Chondrocyte (in vitro differentiated cells): ENCODE measurements around the gene TBC1D26. TPM values are rescaled to one million over a fixed set of nuclear protein-coding genes. Genes with fewer than 3 reads are reported as not detected.
"Not testable (repeated sequence)": the region's sequence is repeated elsewhere in the genome, so short reads cannot be mapped to it uniquely, and the experiment has no call there.

Experiments
- DNase-seq: peaks from one replicate; pipeline ENCODE4 v3.0.0; 2021; ENCODE audit warnings: mixed read lengths, low spot score
- H3K27ac Mint-ChIP-seq: one replicate; pipeline ENCODE4 v1.8.0; 2021; ENCODE audit warnings: mild to moderate bottlenecking, moderate library complexity, mixed read lengths; ENCODE audit not compliant: unreplicated experiment
- H3K27me3 Mint-ChIP-seq: 2 replicates; pipeline ENCODE4 v1.8.0; 2021; ENCODE audit warnings: low read depth, mixed read lengths
- H3K36me3 Mint-ChIP-seq: 2 replicates; pipeline ENCODE4 v1.8.0; 2021; ENCODE audit warnings: low read depth, mixed read lengths
- H3K4me1 Mint-ChIP-seq: 2 replicates; pipeline ENCODE4 v1.8.0; 2021; ENCODE audit warnings: low read depth, mild to moderate bottlenecking, mixed read lengths
- H3K4me3 Mint-ChIP-seq: one replicate; pipeline ENCODE4 v1.8.0; 2021; ENCODE audit warnings: mild to moderate bottlenecking, moderate library complexity, mixed read lengths; ENCODE audit not compliant: unreplicated experiment
- H3K9me3 Mint-ChIP-seq: 2 replicates; pipeline ENCODE4 v1.8.0; 2021; ENCODE audit warnings: low read depth, mixed read lengths
- total RNA-seq: library from RNA; stranded (reverse); gene quantifications from 3 replicates; pipeline ENCODE4 v1.2.1, GENCODE V29; 2021
- TF ChIP-seq, protein P1 (sequence below): fragments of 200-600 bp; sonication (generic); IDR thresholded peaks from 2 replicates; pipeline ENCODE4 v1.5.0; 2021; ENCODE audit warnings: antibody characterized with exemption, mild to moderate bottlenecking, moderate library complexity

TBC1D26 gene
- total RNA-seq, 1 donor from 2014 or later = not detected

DNA sequence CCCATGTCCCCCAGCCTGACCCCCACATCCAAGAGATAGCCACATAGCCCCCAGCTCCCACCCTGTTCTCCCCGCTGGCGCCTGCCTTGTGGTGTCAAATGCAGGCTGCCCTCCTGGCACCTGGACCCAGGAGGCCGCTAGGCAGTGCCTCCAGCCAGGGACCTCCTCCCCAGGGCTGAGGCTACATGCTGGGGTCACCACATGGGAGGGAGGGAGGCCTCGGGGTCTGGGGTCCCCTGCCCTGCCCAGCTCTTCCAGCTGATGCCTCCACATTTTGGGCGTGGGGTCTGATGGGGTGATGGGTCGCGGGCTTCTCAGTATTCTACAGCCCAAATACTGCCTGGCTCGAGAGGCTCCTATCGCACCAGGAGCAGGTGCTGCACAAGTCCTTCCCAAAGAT is 9.5 kb downstream of the TBC1D26 start:
- no peak overlapping the region for H3K27ac Mint-ChIP-seq
- H3K4me1 Mint-ChIP-seq = peaks cover 15% of the 10 kb centered on the region
- no peaks in the 10 kb centered on the region for H3K36me3 Mint-ChIP-seq
- no peak overlapping the region for H3K4me3 Mint-ChIP-seq
- no peak for DNase-seq
- TF ChIP-seq, protein P1, sequence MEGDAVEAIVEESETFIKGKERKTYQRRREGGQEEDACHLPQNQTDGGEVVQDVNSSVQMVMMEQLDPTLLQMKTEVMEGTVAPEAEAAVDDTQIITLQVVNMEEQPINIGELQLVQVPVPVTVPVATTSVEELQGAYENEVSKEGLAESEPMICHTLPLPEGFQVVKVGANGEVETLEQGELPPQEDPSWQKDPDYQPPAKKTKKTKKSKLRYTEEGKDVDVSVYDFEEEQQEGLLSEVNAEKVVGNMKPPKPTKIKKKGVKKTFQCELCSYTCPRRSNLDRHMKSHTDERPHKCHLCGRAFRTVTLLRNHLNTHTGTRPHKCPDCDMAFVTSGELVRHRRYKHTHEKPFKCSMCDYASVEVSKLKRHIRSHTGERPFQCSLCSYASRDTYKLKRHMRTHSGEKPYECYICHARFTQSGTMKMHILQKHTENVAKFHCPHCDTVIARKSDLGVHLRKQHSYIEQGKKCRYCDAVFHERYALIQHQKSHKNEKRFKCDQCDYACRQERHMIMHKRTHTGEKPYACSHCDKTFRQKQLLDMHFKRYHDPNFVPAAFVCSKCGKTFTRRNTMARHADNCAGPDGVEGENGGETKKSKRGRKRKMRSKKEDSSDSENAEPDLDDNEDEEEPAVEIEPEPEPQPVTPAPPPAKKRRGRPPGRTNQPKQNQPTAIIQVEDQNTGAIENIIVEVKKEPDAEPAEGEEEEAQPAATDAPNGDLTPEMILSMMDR = no peak
- H3K9me3 Mint-ChIP-seq = peaks cover 4% of the 10 kb centered on the region
- H3K27me3 Mint-ChIP-seq = peaks cover 4% of the 10 kb centered on the region

DNA sequence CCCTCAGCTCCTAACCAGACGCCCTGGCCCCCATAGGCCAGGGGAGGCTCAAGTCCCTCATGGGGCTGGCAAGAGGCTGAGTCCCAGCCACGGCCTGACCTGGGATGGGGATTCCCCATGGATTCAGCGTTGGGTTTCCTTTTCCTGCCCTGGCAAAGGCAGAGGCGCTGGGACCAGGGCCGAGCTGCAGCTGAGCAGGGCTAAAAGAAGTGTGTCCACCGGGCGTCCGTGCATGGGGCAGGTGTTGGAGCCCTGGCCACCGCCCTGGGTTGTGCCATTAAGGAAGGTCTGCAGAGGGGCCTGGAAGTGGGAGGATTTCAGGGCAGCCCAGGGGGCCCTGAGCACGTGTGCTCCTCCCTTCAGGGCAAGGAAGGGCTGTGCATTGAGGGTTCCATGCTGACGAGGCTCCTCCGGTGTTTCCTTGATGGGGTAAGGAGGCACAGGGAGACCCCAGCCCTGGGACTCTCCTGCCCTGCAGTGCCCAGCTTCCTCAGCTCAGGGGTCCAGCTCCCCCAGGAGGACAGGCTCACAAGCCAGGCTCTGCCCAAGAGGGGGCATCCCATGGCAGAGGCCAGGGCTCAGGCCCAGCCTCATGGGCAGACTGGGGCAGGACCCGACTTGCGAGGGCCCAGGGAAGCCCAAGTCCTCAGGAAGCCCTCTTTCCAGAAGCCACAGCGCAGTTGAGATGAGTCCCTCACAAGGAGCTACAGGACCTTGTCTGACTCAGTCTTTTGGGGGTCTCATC is 10.1 kb downstream of the TBC1D26 start:
- H3K4me3 Mint-ChIP-seq = no peak overlapping the region
- no peak overlapping the region for H3K27ac Mint-ChIP-seq
- DNase-seq = no peak
- TF ChIP-seq, protein P1 = no peak
- peaks cover 15% of the 10 kb centered on the region for H3K4me1 Mint-ChIP-seq
- peaks cover 4% of the 10 kb centered on the region for H3K27me3 Mint-ChIP-seq
- peaks cover 7% of the 10 kb centered on the region for H3K9me3 Mint-ChIP-seq
- no peaks in the 10 kb centered on the region for H3K36me3 Mint-ChIP-seq

GRCh38 chr17:15742921-15743320 is 10.8 kb downstream of the TBC1D26 start:
- TF ChIP-seq, protein P1 = no peak
- no peak overlapping the region for H3K4me3 Mint-ChIP-seq
- no peak overlapping the region for H3K27ac Mint-ChIP-seq
- peaks cover 4% of the 10 kb centered on the region for H3K27me3 Mint-ChIP-seq
- peaks cover 7% of the 10 kb centered on the region for H3K9me3 Mint-ChIP-seq
- DNase-seq = no peak
- H3K36me3 Mint-ChIP-seq = no peaks in the 10 kb centered on the region
- peaks cover 15% of the 10 kb centered on the region for H3K4me1 Mint-ChIP-seq

- peaks cover 4% of the 10 kb centered on the region for H3K27me3 Mint-ChIP-seq
- H3K9me3 Mint-ChIP-seq = peaks cover 7% of the 10 kb centered on the region
- no peaks in the 10 kb centered on the region for H3K36me3 Mint-ChIP-seq
- no peak for DNase-seq
- no peak overlapping the region for H3K27ac Mint-ChIP-seq
- TF ChIP-seq, protein P1 = no peak
- H3K4me3 Mint-ChIP-seq = no peak overlapping the region
- peaks cover 15% of the 10 kb centered on the region for H3K4me1 Mint-ChIP-seq
Measured at GRCh38 chr17:15744074-15744676, 12.1 kb downstream of the TBC1D26 start.

- peak overlapping the region; percentile 12 for H3K27ac Mint-ChIP-seq
Measured at GRCh38 chr17:15744885-15745284, 12.8 kb downstream of the TBC1D26 start.

GRCh38 chr17:15749403-15749802 is 17.3 kb downstream of the TBC1D26 start:
- not testable (repeated sequence) for H3K27ac Mint-ChIP-seq, H3K4me3 Mint-ChIP-seq, H3K27me3 Mint-ChIP-seq, DNase-seq, H3K36me3 Mint-ChIP-seq, H3K9me3 Mint-ChIP-seq
- peaks cover 14% of the 10 kb centered on the region for H3K4me1 Mint-ChIP-seq

More at GRCh38 chr17:15744885-15745284, 12.8 kb downstream of the TBC1D26 start:
- Mint-ChIP-seq H3K27me3 (no peaks in the 10 kb centered on the region), H3K36me3 (no peaks in the 10 kb centered on the region), H3K4me1 (peaks cover 15% of the 10 kb centered on the region), H3K9me3 (peaks cover 7% of the 10 kb centered on the region), H3K4me3 (no peak overlapping the region)
- TF ChIP-seq, protein P1 = no peak
- no peak for DNase-seq

- not testable (repeated sequence) for H3K27ac Mint-ChIP-seq, H3K27me3 Mint-ChIP-seq, H3K4me3 Mint-ChIP-seq, H3K4me1 Mint-ChIP-seq, DNase-seq, H3K9me3 Mint-ChIP-seq, H3K36me3 Mint-ChIP-seq
Measured at GRCh38 chr17:15768865-15769533, 36.9 kb downstream of the TBC1D26 start.

GRCh38 chr17:15770679-15771078 is 38.6 kb downstream of the TBC1D26 start:
- not testable (repeated sequence) for H3K36me3 Mint-ChIP-seq, H3K27ac Mint-ChIP-seq, H3K4me3 Mint-ChIP-seq, DNase-seq, H3K4me1 Mint-ChIP-seq, H3K27me3 Mint-ChIP-seq
- H3K9me3 Mint-ChIP-seq = peaks cover 13% of the 10 kb centered on the region
